Activated B cell treated with CpG ODN at 0.5 μM for 24 hours (primary cell): ENCODE results near the gene CACNA2D3. TPM values are rescaled to one million over a fixed set of nuclear protein-coding genes. Genes with fewer than 3 reads are reported as not detected.

ENCODE experiments used
- ATAC-seq: fragments of 200-7000 bp; cut with Tn5 transposase; one replicate; pipeline ENCODE4 v1.10.0; 2021; ENCODE audit warnings: low read depth, mild to moderate bottlenecking, moderate library complexity
- CTCF ChIA-PET: fragments of 350-600 bp; sonication (Branson Sonifier 250); formaldehyde crosslinking; loops from one replicate; lab custom pipeline; 2021; ENCODE audit warnings: antibody characterized with exemption; lab: Charles Lee
- POLR2A ChIA-PET: fragments of 350-600 bp; sonication (Branson Sonifier 250); formaldehyde crosslinking; loops from one replicate; lab custom pipeline; 2021; ENCODE audit warnings: antibody characterized with exemption; lab: Charles Lee
- DNase-seq: peaks from one replicate; pipeline ENCODE4 v3.0.0; 2022
- H3K27ac Mint-ChIP-seq: one replicate; pipeline ENCODE4 v1.8.0; 2020; ENCODE audit warnings: mixed read lengths
- H3K27me3 Mint-ChIP-seq: one replicate; pipeline ENCODE4 v1.8.0; 2021; ENCODE audit warnings: mixed read lengths
- H3K36me3 Mint-ChIP-seq: one replicate; pipeline ENCODE4 v1.8.0; 2021; ENCODE audit warnings: low read depth, mixed read lengths
- H3K4me1 Mint-ChIP-seq: one replicate; pipeline ENCODE4 v1.8.0; 2021; ENCODE audit warnings: mixed read lengths
- H3K4me3 Mint-ChIP-seq: one replicate; pipeline ENCODE4 v1.8.0; 2020; ENCODE audit warnings: mild to moderate bottlenecking, mixed read lengths
- H3K9me3 Mint-ChIP-seq: one replicate; pipeline ENCODE4 v1.8.0; 2020; ENCODE audit warnings: mixed read lengths
- intact Hi-C: fragments of 100-400 bp; cut with micrococcal nuclease; formaldehyde crosslinking; loops from one replicate; pipeline ENCODE4 v1.15.1; 2024
- total RNA-seq: library from RNA; stranded (reverse); gene quantifications from 2 replicates; pipeline ENCODE4 v1.2.3, GENCODE V29; 2022
- TF ChIP-seq, protein P1 (sequence below): fragments of 200-600 bp; IDR thresholded peaks from one replicate; pipeline ENCODE4 v1.8.0; 2022; ENCODE audit warnings: antibody characterized with exemption, mild to moderate bottlenecking

CACNA2D3 gene
- total RNA-seq, 1 donor from 2014 or later: not detected

- DNase-seq: no peak
- Mint-ChIP-seq H3K4me1 (no peaks in the 10 kb centered on the region), H3K9me3 (no peaks in the 10 kb centered on the region), H3K36me3 (no peaks in the 10 kb centered on the region), H3K27me3 (no peaks in the 10 kb centered on the region), H3K27ac (no peak overlapping the region), H3K4me3 (no peak overlapping the region)
- ChIA-PET POLR2A (no interaction called here), CTCF (no interaction called here)
- no peak for ATAC-seq
- TF ChIP-seq, protein P1, sequence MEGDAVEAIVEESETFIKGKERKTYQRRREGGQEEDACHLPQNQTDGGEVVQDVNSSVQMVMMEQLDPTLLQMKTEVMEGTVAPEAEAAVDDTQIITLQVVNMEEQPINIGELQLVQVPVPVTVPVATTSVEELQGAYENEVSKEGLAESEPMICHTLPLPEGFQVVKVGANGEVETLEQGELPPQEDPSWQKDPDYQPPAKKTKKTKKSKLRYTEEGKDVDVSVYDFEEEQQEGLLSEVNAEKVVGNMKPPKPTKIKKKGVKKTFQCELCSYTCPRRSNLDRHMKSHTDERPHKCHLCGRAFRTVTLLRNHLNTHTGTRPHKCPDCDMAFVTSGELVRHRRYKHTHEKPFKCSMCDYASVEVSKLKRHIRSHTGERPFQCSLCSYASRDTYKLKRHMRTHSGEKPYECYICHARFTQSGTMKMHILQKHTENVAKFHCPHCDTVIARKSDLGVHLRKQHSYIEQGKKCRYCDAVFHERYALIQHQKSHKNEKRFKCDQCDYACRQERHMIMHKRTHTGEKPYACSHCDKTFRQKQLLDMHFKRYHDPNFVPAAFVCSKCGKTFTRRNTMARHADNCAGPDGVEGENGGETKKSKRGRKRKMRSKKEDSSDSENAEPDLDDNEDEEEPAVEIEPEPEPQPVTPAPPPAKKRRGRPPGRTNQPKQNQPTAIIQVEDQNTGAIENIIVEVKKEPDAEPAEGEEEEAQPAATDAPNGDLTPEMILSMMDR: no peak
- intact Hi-C loops: no loop called here
Measured at GRCh38 chr3:54895613-54896012, 773.3 kb downstream of the CACNA2D3 start.

- H3K4me3 Mint-ChIP-seq: no peak overlapping the region
- CTCF ChIA-PET: no interaction called here
- H3K9me3 Mint-ChIP-seq: no peaks in the 10 kb centered on the region
- H3K4me1 Mint-ChIP-seq: no peaks in the 10 kb centered on the region
- H3K27ac Mint-ChIP-seq: no peak overlapping the region
- H3K27me3 Mint-ChIP-seq: no peaks in the 10 kb centered on the region
- intact Hi-C loops: no loop called here
- POLR2A ChIA-PET: no interaction called here
- no peak for ATAC-seq
- DNase-seq: no peak
- TF ChIP-seq, protein P1: no peak
- no peaks in the 10 kb centered on the region for H3K36me3 Mint-ChIP-seq
Measured at GRCh38 chr3:54897028-54897711, 774.8 kb downstream of the CACNA2D3 start.

DNA sequence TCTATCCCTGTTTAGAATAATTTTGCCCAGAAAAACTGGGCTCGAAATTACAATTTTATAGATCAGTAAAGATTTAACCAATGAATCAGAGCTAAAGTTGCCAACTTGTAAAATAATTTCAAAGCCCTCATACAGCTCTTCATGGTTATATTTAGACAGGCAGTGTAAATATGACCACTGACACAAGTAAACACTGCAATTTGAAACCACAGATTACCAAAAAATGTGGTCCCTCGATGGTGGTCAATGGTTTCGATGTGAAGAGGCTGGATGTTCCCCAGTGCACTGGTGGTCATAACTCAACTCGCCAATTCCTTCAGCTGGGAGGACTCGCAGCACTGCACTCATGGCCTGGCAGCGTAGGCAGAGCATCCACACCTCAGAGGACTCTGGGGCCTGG lies 776.9 kb downstream of the CACNA2D3 start:
- TF ChIP-seq, protein P1: no peak
- ATAC-seq (no peak), DNase-seq (no peak)
- Mint-ChIP-seq H3K27ac (no peak overlapping the region), H3K9me3 (no peaks in the 10 kb centered on the region), H3K4me1 (no peaks in the 10 kb centered on the region), H3K36me3 (no peaks in the 10 kb centered on the region), H3K27me3 (no peaks in the 10 kb centered on the region), H3K4me3 (no peak overlapping the region)
- ChIA-PET CTCF (no interaction called here), POLR2A (no interaction called here)
- intact Hi-C loops: no loop called here

DNA sequence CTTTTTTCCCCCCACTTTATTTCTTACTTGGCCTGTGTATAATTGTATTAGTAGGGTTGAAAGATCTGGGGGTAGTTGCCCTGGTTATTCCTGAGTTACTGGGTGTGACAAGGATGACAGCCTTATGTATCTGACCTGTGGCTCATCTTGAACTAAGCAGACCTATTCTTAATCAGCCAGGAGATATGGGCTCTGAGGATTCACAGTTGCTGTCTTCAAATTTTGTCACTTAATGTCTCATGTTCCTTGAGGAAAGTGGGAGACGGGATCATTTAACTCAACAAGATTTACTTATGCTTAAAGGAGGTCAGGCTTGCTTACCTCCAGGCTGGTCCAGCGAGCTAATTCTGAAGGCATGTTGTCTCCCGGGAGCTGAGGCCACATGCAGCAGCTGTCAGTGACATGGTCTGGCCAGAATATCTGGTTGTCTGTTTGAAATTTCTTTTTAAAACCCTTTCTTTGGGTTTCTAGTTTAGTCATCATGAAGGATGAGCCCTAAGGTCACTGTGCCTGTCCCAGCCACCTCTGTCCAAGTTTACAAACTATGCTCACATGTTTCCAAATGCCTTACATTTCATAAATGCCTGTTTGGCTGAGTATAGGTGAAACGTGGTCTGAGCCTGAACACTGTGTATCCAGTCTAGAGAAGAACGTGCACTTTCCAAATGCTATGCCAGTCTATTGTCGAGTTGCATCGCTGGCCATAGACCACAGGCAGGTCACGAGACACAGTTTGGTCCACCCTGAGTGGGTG lies 778.7 kb downstream of the CACNA2D3 start:
- Mint-ChIP-seq H3K4me3 (no peak overlapping the region), H3K4me1 (no peaks in the 10 kb centered on the region), H3K36me3 (no peaks in the 10 kb centered on the region), H3K27ac (no peak overlapping the region), H3K27me3 (no peaks in the 10 kb centered on the region), H3K9me3 (no peaks in the 10 kb centered on the region)
- POLR2A ChIA-PET: no interaction called here
- DNase-seq: no peak
- CTCF ChIA-PET: no interaction called here
- TF ChIP-seq, protein P1: no peak
- ATAC-seq: no peak
- intact Hi-C loops: no loop called here

DNA sequence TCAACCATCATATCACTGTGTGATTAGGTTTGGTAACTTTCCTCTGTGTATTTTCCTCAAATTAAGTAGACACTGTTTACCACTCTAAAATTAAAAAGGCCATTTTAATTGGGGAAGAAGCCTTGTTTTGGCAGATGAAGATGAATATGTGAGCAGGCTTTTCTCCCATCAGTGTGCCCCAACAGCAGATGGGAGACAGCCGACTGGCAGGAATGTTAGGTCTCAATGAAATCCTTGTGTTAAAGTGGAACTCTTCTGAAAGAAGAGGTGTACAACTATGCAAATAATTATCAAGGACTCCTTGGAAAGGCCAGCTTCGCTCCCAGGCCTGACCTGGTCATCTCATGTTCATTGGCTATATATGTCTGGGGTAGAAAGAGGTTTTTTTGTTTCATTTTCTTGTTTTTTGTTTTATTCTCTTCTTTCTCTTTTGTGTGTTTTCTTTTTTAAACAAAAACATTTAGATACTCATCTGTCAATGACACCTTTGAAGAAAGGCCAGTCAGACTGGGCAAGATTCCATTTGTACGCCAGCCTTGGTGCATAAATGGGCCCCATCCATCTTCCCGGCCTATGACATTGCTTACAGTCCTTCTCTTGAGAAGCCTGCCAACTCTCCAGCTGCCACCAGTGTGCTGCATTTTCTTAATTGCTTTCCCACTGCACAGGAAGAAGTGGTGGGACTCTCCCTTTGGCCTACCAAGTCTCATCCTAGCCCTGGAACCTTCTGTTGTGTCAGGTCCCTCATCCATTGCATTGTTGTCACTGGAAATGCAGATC lies 779.7 kb downstream of the CACNA2D3 start:
- no peaks in the 10 kb centered on the region for H3K4me1 Mint-ChIP-seq
- POLR2A ChIA-PET: no interaction called here
- H3K27me3 Mint-ChIP-seq: no peaks in the 10 kb centered on the region

More for the DNA sequence above, 779.7 kb downstream of the CACNA2D3 start:
- no peak overlapping the region for H3K4me3 Mint-ChIP-seq
- H3K9me3 Mint-ChIP-seq: no peaks in the 10 kb centered on the region
- DNase-seq (no peak), ATAC-seq (no peak)
- CTCF ChIA-PET: no interaction called here
- TF ChIP-seq, protein P1: no peak
- intact Hi-C loops: no loop called here
- no peaks in the 10 kb centered on the region for H3K36me3 Mint-ChIP-seq
- no peak overlapping the region for H3K27ac Mint-ChIP-seq
